C4-2B (cell line): ENCODE results near the gene GDF10.

Experiments used
- H3K27ac ChIP-seq: fragments of 450-650 bp; 2 replicates; pipeline ENCODE4 v1.5.1; 2017
- CTCF ChIP-seq: fragments of 450-650 bp; conservative IDR thresholded peaks from 2 replicates; pipeline ENCODE4 v1.5.1; 2017; ENCODE audit warnings: mild to moderate bottlenecking
- ZFX ChIP-seq: fragments of 450-650 bp; IDR thresholded peaks from 2 replicates; pipeline ENCODE4 v1.6.1; 2017

GDF10 gene

GRCh38 chr10:47295411-47295810, 4.6 kb upstream of the GDF10 start:
- TF ChIP-seq ZFX: no peak
- TF ChIP-seq CTCF: no peak
- no peak overlapping the region for H3K27ac ChIP-seq

- TF ChIP-seq ZFX (no peak), CTCF (no peak)
Observed at GRCh38 chr10:47296156-47296894, 3.7 kb upstream of the GDF10 start.

GRCh38 chr10:47296941-47297340, 3.1 kb upstream of the GDF10 start:
- H3K27ac ChIP-seq: no peak overlapping the region
- TF ChIP-seq ZFX: no peak

More at GRCh38 chr10:47296156-47296894, 3.7 kb upstream of the GDF10 start:
- H3K27ac ChIP-seq: no peak overlapping the region

GRCh38 chr10:47297866-47298540, 2.0 kb upstream of the GDF10 start:
- no peak overlapping the region for H3K27ac ChIP-seq
- no peak for TF ChIP-seq CTCF
- TF ChIP-seq ZFX: no peak

- TF ChIP-seq ZFX (no peak), CTCF (no peak)
- no peak overlapping the region for H3K27ac ChIP-seq
Observed at GRCh38 chr10:47298715-47299114, 1.3 kb upstream of the GDF10 start.

GRCh38 chr10:47300429-47300931, 483 bp downstream of the GDF10 start:
- no peak for TF ChIP-seq ZFX
- H3K27ac ChIP-seq: no peak overlapping the region

GRCh38 chr10:47301833-47302232, 1.8 kb downstream of the GDF10 start:
- no peak for TF ChIP-seq ZFX
- TF ChIP-seq CTCF: no peak
- H3K27ac ChIP-seq: no peak overlapping the region

- H3K27ac ChIP-seq: no peak overlapping the region
- TF ChIP-seq CTCF: no peak
- no peak for TF ChIP-seq ZFX
Observed at GRCh38 chr10:47303105-47303504, 3.1 kb downstream of the GDF10 start.
